Measurements from ENCODE around the gene SYT2.

Gene SYT2

GRCh38 chr1:202671399-202671798, 38.9 kb downstream of the SYT2 start:
- DNase-seq: no peak

- no peak for DNase-seq
Observed at GRCh38 chr1:202665417-202665816, 44.8 kb downstream of the SYT2 start.

GRCh38 chr1:202664083-202664482, 46.2 kb downstream of the SYT2 start:
- DNase-seq: peak; percentile 16

GRCh38 chr1:202663131-202663530, 47.1 kb downstream of the SYT2 start:
- DNase-seq: no peak

GRCh38 chr1:202662081-202662480, 48.2 kb downstream of the SYT2 start:
- DNase-seq: no peak

GRCh38 chr1:202661136-202661845, 49.0 kb downstream of the SYT2 start:
- peak; percentile 26 for DNase-seq

GRCh38 chr1:202659974-202660373, 50.3 kb downstream of the SYT2 start:
- DNase-seq: no peak

- DNase-seq: no peak
Observed at GRCh38 chr1:202659541-202659940, 50.7 kb downstream of the SYT2 start.

- DNase-seq: no peak
Observed at GRCh38 chr1:202658769-202659168, 51.5 kb downstream of the SYT2 start.

GRCh38 chr1:202658251-202658759, 51.9 kb downstream of the SYT2 start:
- no peak for DNase-seq

GRCh38 chr1:202656951-202657646, 53.2 kb downstream of the SYT2 start:
- no peak for DNase-seq

GRCh38 chr1:202656057-202656456, 54.2 kb downstream of the SYT2 start:
- no peak for DNase-seq

GRCh38 chr1:202654079-202654478, 56.2 kb downstream of the SYT2 start:
- no peak for DNase-seq

GRCh38 chr1:202649553-202650392, 60.5 kb downstream of the SYT2 start:
- no peak for DNase-seq

GRCh38 chr1:202648605-202649226, 61.5 kb downstream of the SYT2 start:
- no peak for DNase-seq

- no peak for DNase-seq
Observed at GRCh38 chr1:202645097-202645476, 65.2 kb downstream of the SYT2 start.

- DNase-seq: no peak
Observed at GRCh38 chr1:202644219-202645096, 65.8 kb downstream of the SYT2 start.

GRCh38 chr1:202643397-202644218, 66.6 kb downstream of the SYT2 start:
- no peak for DNase-seq

GRCh38 chr1:202642619-202643291, 67.5 kb downstream of the SYT2 start:
- DNase-seq: no peak

- no peak for DNase-seq
Observed at GRCh38 chr1:202642212-202642611, 68.0 kb downstream of the SYT2 start.
